H1 (cell line): ENCODE measurements around the gene S100A14. TPM values are rescaled to one million over a fixed set of nuclear protein-coding genes. Genes with fewer than 3 reads are reported as not detected.

ENCODE experiments used
- ASH2L ChIP-seq: fragments of 200-600, 300-600 bp; sonication (generic); IDR thresholded peaks from one replicate; pipeline ENCODE4 v1.7.1; 2017; ENCODE audit warnings: low read length
- TAF7 ChIP-seq: optimal IDR thresholded peaks from 2 replicates; pipeline ENCODE3; 2011; ENCODE audit warnings: low read depth, mild to moderate bottlenecking, inconsistent platforms, low read length, moderate library complexity, borderline replicate concordance
- polyA plus RNA-seq, 7 experiments: library from polyadenylated mRNA; depleted of rRNA in 3 of 7; stranded (reverse) in 5 of 7; unstranded in 2 of 7; fragments of >200 nt in 5 of 7; fragments of 200-250 nt in 2 of 7; gene quantifications; 1 replicate in 5 of 7; 2 replicates in 1 of 7; 4 replicates in 1 of 7; pipeline versions ENCODE4 v1.2.1 to v1.2.3, GENCODE V29; 2011 to 2013; ENCODE audit warnings: missing spikeins in 2 of 7, mixed read lengths in 2 of 7
- total RNA-seq: library from RNA; stranded (reverse); fragmentation: NEBNext Ultra II Directional; extraction: Animal tissue kit (Norgen Biotek cat#: 25700); gene quantifications from 2 replicates; pipeline ENCODE4 v1.2.1, GENCODE V29; 2021
- TF ChIP-seq, protein P1 (sequence below): IDR thresholded peaks from 2 replicates; pipeline ENCODE4 v1.6.1; 2011; ENCODE audit warnings: low read length, improper control_type of control experiment

The S100A14 gene
- total and polyA plus RNA-seq, 2 of the 8 experiments (the other 6 are each of a cell fraction or from before 2014, with no cell fraction given), result 1.4 to 5.3 TPM

DNA sequence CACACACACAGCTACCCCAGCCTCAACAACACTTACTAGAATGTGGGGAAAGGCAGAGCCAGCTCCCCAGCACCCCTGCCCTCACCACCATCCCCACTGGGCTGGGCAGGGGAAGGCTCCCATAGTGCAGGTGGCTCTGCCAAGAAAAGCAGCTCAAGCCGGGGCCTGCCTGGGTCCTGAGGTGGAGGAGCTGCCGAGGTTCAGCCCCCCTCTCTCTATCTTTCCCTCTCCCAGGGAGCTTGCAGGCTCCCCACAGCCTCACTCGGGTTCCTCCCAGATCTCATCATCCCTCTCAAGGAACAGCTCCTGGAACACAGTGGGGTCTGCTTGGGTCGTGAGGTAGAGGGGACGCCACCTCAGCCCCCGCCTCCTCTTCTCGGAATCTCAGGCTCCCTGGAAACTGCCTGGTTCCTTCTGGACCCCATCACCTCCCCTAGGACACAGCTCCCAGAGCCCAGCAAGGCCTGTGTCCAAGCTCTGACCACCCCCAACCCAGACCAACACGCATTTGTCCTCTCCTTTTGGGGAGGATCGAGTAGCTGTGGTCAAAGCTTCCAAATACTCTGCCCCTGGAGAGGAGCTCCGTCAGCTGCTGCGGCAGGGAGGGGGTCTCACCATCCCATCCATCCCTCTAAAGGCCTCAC, 3.9 kb downstream of the S100A14 start (continued):
- TF ChIP-seq, protein P1, sequence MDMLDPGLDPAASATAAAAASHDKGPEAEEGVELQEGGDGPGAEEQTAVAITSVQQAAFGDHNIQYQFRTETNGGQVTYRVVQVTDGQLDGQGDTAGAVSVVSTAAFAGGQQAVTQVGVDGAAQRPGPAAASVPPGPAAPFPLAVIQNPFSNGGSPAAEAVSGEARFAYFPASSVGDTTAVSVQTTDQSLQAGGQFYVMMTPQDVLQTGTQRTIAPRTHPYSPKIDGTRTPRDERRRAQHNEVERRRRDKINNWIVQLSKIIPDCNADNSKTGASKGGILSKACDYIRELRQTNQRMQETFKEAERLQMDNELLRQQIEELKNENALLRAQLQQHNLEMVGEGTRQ, result no peak
- TF ChIP-seq ASH2L, result no peak
- no peak for TF ChIP-seq TAF7
